Effector CD8-positive, alpha-beta T cell (primary cell): ENCODE data around the gene ZBTB8B.
"Not testable (repeated sequence)": the region's sequence is repeated elsewhere in the genome, so short reads cannot be mapped to it uniquely, and the experiment has no call there.

Source experiments
- DNase-seq: peaks from one replicate; lab custom pipeline; 2025; lab: John Stamatoyannopoulos, UW

ZBTB8B gene

GRCh38 chr1:32470431-32470830, 5.6 kb downstream of the ZBTB8B start:
- DNase-seq, result no peak

GRCh38 chr1:32470991-32471694, 6.3 kb downstream of the ZBTB8B start:
- no peak for DNase-seq

DNA sequence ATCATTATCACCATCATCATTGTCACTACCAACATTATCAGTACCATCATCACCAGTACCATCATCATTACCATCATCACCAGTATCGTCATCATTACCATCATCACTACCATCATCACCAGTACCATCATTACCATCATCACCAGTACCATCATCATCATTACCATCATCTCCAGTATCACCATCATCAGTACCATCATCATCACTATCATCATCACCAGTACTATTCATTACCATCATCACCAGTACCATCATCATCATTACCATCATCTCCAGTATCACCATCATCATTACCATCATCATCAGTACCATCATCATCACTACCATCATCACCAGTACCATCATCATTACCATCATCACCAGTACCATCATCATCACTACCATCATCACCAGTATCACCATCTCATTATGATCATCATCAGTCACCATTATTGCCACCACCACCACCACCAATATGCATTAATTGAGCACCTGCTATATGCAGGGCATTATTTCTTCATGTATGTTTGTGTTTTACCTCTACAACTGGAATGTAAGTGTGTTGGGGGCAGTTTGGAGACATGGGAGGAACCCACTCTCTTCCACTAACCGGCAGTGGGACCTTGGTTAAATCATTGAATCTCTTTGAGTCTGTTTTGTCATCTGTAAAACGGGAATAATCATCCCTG, 7.0 kb downstream of the ZBTB8B start:
- DNase-seq, result no peak

- DNase-seq, result not testable (repeated sequence)
Measured at GRCh38 chr1:32472966-32473365, 8.1 kb downstream of the ZBTB8B start.

GRCh38 chr1:32474954-32475353, 10.1 kb downstream of the ZBTB8B start:
- DNase-seq, result no peak

DNA sequence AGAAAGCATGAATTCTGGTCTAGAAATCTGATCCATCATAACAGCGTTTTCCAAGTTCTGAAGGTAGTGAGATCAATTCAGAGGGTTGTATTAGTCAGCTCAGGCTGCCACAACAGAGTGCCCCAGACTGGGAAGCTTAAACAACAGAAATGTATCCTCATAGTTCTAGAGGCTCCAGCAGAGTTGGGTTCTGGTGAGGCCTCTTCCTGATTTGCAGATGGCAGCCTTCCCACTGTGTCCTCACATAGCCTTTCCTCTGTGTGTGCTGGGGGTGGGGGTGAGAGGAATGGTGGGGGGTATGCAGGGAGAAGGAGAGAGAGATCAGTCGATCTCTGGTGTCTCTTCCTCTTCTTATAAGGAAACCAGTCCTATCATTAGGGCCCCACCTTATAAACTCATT, 15.1 kb downstream of the ZBTB8B start:
- DNase-seq, result no peak

DNA sequence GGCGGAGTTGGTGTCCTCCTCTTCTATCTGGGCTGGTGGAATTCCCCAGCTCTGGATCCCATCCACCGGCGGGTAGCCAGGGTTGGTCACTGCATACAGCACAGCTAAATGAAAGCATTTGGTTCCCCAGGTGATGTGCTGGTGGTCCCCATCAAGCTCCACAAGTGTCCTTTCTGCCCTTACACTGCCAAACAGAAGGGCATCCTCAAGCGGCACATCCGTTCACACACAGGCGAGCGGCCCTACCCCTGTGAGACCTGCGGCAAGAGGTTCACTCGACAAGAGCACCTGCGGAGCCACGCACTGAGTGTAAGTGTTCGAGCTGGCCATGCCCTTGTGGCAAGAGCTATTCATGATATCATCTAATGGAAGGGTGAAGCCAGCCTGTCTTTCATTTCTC, 15.9 kb downstream of the ZBTB8B start:
- no peak for DNase-seq

GRCh38 chr1:32481788-32482187, 16.9 kb downstream of the ZBTB8B start:
- not testable (repeated sequence) for DNase-seq

DNA sequence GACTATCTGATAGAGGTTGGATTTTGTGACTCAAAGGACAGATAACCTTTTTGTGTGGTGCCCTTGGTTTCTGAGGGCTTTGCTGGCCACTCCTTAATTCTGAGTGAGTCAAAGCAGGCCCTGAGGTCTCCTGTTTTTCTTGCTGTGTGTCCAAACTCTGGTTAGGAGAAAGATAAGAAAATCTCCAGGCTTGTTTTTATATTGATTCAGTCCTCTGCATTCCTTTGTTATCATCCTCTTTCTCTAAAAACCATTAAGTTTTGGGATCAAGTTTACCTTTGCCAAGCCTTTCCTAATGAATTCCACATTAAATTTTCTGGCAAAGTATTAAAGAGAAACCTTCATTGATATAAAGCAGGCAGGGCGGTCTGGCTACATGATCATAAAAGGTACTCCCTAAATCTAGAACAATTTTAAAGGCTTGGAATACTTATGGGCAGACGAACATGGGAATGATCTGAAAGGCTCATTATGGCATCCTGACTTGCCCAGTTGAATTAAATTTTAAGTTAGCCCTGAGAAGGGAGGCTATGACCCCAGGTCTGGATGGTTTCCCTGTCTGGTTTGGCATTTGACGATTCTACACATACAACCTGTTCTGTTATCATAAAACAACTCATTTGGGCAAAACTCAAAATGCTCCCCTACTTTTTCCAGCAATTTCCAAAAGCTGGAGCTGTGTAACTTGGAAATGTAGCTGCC, 20.8 kb downstream of the ZBTB8B start:
- no peak for DNase-seq

DNA sequence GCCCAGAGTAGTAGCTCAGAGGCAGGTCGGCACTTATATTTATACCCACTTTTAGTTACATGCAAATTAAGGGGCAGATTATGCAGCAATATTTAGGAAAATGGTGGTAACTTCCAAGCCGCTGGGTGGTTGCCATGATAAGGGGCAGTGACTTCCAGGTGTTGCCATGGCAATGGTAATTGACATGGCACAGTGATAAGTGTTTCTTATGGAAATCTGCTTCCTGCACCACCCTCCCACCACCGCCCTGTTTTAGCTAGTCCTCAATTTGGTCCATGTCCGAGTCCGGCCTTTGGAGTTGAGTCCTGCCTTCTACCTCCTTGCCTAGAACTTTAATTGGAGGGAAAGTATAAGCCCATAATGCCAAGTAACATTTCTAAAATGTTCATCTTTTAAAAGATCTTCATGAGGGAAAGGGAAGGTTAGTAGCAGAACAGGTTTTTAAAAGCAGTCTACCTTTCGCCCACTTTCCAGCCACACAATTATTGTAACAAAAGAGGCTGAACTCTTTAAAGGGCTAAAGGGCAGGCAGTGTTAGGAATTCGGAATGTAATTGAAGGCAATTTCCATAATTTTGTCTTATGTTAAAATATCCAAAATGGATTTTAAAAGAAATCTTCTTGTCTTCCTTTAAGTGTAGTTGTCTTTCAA, 21.7 kb downstream of the ZBTB8B start:
- no peak for DNase-seq

DNA sequence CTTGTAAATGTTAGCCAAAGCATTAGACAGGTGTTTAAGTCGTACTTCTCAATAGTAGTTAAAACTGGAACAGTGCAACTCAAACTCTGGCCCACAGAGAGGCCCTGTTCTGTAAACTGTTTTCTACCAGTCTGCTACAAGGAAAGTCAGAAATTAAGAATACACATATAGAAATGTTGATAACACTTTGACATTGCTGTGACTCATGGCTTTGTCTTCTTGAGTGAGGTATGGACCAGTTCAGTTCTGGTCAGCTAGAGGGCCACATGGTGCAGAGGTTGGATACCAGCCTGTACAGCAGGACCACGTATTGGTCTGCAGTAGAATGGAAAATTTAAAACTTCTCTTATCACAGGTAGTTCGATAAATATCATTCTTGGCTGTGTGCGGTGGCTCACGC, 22.3 kb downstream of the ZBTB8B start:
- no peak for DNase-seq

DNA sequence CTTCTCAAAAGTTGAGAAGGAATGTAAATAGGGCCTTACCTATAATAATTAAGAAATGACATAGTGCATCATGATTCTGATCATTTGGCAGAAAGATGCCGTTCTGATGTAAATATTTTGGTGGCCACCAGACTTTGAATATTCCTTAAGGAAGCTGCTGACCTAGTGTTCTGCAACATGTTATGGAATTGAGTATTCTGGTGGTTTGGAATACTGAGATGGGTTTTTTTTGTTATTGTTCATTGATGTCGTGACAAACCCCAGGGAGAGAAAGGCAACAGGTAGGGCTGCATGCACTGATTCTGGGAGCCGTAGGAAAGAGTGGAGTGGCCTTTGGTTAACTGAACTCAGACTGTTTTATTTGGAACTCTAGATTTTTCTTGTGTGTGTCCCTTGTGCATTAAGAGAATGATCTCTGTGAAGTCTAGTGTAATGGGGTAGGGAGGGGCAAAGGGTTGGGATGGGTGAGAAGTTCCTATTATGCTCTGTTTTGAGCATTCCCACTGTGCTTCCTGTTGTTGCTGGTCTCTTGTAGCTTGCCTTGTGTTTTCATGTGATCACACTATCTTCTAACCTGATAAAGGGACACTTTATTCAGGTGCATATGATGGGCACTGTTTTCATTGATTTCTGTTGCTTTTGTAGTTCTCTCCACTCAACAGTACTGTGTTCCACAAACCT, 25.0 kb downstream of the ZBTB8B start:
- DNase-seq, result no peak

DNA sequence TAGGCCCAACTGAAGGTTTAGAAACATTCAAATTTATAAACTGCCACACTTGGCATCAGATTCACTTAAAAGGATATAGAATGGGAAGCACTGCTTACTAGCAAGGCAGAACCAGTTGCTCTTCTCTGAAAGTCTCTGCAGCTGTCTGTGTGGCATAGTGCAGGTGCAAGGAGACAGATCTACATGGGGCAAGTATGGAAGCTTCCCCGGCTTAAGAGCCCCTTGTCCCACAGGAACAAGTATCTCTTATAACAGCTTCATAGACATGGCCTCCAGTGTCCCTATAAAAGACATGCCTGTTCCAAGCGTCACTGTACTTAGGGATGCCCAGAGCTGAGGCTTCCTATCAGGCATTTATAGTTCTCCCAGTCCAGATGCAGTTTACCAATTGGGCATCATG, 26.5 kb downstream of the ZBTB8B start:
- no peak for DNase-seq

DNA sequence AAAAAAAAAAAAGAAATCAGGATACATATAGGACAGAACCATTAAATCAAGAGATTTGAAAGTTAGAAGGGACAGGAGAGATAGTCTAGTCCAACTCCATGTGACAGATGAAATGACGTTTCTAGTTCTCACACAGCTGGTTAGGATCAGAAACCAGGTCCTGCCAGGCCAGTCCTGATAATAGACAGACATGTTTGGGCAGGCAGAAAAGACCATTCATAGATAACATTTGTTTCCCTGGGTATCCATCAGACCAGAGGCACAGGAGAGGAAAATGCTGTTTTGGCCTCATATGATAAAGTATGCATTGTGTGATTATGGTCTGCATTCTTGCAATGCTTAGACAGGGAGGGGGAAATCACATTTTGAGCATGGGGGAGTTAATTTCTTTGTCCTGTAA, 29.3 kb downstream of the ZBTB8B start:
- no peak for DNase-seq

DNA sequence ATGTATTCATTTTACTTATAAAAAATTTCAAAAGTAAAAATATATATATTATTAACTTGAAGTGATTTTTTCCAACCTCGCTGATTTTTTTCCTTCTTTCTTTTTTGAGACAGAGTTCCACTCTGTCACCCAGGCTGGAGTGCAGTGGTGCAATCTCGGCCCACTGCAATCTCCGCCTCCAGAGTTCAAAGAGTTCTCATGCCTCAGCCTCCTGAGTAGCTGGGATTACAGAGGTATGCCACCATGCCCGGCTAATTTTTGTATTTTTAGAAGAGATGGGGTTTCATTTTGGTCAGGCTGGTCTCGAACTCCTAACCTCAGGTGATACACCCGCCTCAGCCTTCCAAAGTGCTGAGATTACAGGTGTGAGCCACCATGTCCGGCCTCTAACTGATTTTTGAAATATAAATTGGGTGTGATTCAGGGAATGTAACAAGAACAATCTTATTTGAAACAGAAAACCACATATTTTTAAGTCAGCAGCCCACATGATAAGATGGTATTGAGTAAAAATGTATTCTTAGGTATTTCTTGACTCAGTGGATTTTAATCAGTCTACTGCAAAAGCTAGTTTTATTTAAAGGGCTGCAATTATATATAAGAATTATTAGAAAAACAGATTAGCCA, 30.0 kb downstream of the ZBTB8B start:
- DNase-seq, result no peak

DNA sequence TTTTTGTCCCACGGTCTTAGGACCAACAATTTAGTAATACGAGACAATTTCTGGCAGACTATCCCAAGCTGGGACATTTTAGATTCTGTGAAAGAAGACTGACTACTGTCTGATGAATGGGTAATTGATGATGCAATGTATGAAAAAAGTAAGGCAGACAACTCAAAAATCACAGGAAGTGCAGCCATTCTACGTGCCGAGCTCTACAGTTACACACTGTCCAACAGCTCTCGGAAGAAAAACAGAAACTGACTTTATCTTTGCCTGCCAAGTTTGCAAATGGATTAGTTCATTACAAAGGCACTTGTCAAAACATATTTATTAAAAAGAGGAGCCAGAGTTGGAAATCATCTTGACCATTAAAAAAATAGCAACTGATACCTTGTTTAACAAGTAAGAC, 31.3 kb downstream of the ZBTB8B start:
- DNase-seq, result no peak

DNA sequence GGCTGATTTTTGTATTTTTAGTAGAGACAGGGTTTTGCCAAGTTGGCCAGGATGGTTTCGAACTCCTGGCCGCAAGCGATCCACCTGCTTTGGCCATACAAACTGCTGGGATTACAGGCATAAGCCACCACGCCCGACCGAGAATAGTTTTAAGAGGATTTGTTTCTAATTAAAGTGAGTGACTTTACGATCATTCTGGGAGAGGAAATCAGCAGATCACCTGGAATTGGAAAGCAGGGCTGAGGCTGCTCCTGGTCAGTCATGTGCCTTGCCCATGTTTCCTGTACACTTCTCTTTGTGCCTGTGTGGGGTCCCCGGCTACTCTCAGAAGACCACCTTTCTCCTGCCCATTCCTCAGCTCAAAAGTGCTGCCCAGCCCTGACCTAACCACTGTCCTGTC, 33.9 kb downstream of the ZBTB8B start:
- no peak for DNase-seq

- no peak for DNase-seq
Measured at GRCh38 chr1:32500387-32501209, 35.7 kb downstream of the ZBTB8B start.

GRCh38 chr1:32501865-32502264, 37.0 kb downstream of the ZBTB8B start:
- DNase-seq, result no peak

DNA sequence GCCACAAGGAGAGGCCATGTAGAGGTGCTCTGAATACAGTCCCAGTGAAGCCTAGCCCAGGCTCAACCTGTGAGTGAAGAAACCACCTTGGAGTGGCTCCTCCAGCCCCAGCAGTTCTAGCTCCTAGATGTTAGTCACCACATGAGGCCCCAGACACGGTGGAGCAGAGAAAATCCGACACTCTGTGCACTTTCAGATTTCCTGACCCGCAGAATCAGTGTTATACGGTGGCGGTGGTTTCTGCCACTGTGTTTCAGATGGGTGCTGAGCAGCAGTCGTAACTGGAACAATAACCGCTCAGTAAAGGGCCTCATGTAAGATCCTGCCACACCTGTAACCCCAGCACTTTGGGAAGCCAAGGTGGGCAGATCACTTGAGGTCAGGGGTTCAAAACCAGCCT, 38.3 kb downstream of the ZBTB8B start:
- no peak for DNase-seq

- no peak for DNase-seq
Measured at GRCh38 chr1:32507021-32507420, 42.1 kb downstream of the ZBTB8B start.
